MM.1S (cell line): ENCODE measurements around the gene VPS13C.

ENCODE experiments used
- CTCF ChIP-seq: fragments of 300-600 bp; sonication (generic); IDR thresholded peaks from 2 replicates; pipeline ENCODE4 v1.5.1; 2016; ENCODE audit warnings: antibody characterized with exemption, low read length, mixed read lengths
- EZH2 ChIP-seq: fragments of 300-600 bp; sonication (generic); optimal IDR thresholded peaks from 2 replicates; pipeline ENCODE3; 2017; ENCODE audit warnings: low read depth, mild to moderate bottlenecking, antibody characterized with exemption, low read length, mixed read lengths
- EZH2phosphoT487 ChIP-seq: fragments of 300-600 bp; sonication (generic); IDR thresholded peaks from 2 replicates; pipeline ENCODE4 v1.6.1; 2018; ENCODE audit warnings: antibody characterized with exemption, low read length

- TF ChIP-seq CTCF (no peak), EZH2 (no peak), EZH2phosphoT487 (no peak)
Measured at GRCh38 chr15:61839546-61839945, 220.7 kb downstream of the VPS13C start.
